ENCODE results near the gene FIZ1. TPM values are rescaled to one million over a fixed set of nuclear protein-coding genes. Genes with fewer than 3 reads are reported as not detected.
A peak's percentile ranks its signal among the peaks of the same experiment; 100 is the strongest.

The FIZ1 gene
- total and polyA plus RNA-seq, 2 experiments from 2014 or later: 2.3 to 3.4 TPM

- Histone ChIP-seq H3K79me2 (ENCODE audit: insufficient read depth) (no peaks in the 10 kb centered on the region), H3K27me3 (replicated peaks; ENCODE audit: insufficient read depth) (no peaks in the 10 kb centered on the region; the same call in 1 of the 2 replicates), H3K4me3 (no peak overlapping the region), H3K36me3 (ENCODE audit: low read depth) (no peaks in the 10 kb centered on the region), H3F3A (ENCODE audit: insufficient read depth) (no peaks in the 10 kb centered on the region), H3K4me1 (ENCODE audit: insufficient read depth) (no peaks in the 10 kb centered on the region), H3K4me2 (ENCODE audit: unreplicated experiment) (no peak overlapping the region), H3K27ac (no peak overlapping the region), H3K9me3 (ENCODE audit: low read depth) (no peaks in the 10 kb centered on the region), H2AFZ (no peak overlapping the region), H4K20me1 (ENCODE audit: insufficient read depth) (no peaks in the 10 kb centered on the region), H3K9me2 (ENCODE audit: insufficient read depth) (no peaks in the 10 kb centered on the region), H3K9ac (no peak overlapping the region)
- in situ Hi-C loops (cut with MboI): no loop called here
- TF ChIP-seq EZH2phosphoT487 (IDR thresholded peaks at IDR 0.05; ENCODE audit: insufficient read depth, low read depth) (no peak), EZH2 (IDR thresholded peaks at IDR 0.05; ENCODE audit: insufficient read depth, poor library complexity, severe bottlenecking) (no peak)
- no peak for DNase-seq
Observed at GRCh38 chr19:55567708-55568328, 31.5 kb downstream of the FIZ1 start.

DNA sequence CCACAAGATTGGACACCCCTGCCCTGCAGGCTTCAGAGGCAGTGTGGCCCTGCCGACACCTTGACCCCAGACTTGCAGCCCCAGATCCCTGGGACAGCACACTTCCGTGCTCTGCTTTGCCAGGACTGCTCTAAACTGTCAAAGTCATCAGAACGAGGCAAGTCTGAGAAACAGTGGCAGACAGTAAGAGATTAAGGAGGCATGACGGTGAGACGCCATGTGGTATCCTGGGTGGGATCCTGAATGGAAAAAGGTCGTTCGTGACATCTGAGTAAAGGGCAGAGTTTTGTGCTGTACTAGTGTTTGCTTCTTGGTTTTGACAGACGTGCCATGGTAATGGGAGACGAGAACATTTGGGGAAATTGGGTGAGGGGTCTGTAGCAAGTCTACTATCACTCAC, 32.5 kb downstream of the FIZ1 start:
- H3K79me2 ChIP-seq (ENCODE audit: insufficient read depth): no peaks in the 10 kb centered on the region
- DNase-seq: no peak
- WGBS, 2 experiments (ENCODE audit: low coverage in 1 of 2, low lambda C conversion rate in 2 of 2, missing lambda C conversion rate in 2 of 2): 26% methylated on average over 9 of the region's 9 CpGs
- H3K4me3 ChIP-seq: no peak overlapping the region
- no peaks in the 10 kb centered on the region for H3F3A ChIP-seq (ENCODE audit: insufficient read depth)
- TF ChIP-seq EZH2phosphoT487 (IDR thresholded peaks at IDR 0.05; ENCODE audit: insufficient read depth, low read depth) (no peak), EZH2 (IDR thresholded peaks at IDR 0.05; ENCODE audit: insufficient read depth, poor library complexity, severe bottlenecking) (no peak)
- H3K9me3 ChIP-seq (ENCODE audit: low read depth): no peaks in the 10 kb centered on the region
- no peaks in the 10 kb centered on the region for H4K20me1 ChIP-seq (ENCODE audit: insufficient read depth)
- no peaks in the 10 kb centered on the region for H3K9me2 ChIP-seq (ENCODE audit: insufficient read depth)
- H3K4me1 ChIP-seq (ENCODE audit: insufficient read depth): no peaks in the 10 kb centered on the region
- no peak overlapping the region for H3K27ac ChIP-seq
- in situ Hi-C loops (cut with MboI): no loop called here
- H3K4me2 ChIP-seq (ENCODE audit: unreplicated experiment): no peak overlapping the region
- H3K9ac ChIP-seq: no peak overlapping the region
- no peaks in the 10 kb centered on the region; the same call in 1 of the 2 replicates for H3K27me3 ChIP-seq (replicated peaks; ENCODE audit: insufficient read depth)
- H2AFZ ChIP-seq: no peak overlapping the region
- no peaks in the 10 kb centered on the region for H3K36me3 ChIP-seq (ENCODE audit: low read depth)

DNA sequence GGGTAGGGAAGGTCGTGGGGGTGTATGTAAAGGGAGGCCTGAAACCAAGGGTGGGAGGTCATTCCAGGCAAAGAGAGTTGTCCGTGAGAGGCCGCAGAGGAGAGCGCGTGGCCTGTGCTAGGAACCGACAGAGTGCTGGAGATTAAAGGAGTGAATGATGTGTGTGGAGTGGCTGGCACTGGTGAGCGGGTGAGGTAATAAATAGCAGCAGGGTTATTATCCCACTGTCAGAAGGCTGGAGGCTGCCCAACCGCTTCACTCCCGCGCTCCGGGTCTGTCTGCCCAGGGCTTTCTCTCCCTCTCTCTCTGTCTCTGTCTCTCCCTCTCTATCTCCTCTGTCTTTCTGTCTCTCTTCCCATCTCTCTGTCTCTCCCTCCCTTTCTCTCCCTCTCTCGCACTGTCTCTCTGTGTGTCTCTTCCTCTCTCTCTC, 36.0 kb downstream of the FIZ1 start:
- whole genome bisulfite sequencing, 2 experiments (ENCODE audit: low coverage in 1 of 2, low lambda C conversion rate in 2 of 2, missing lambda C conversion rate in 2 of 2): 14 to 15% methylated on average over 8 to 12 of the region's 12 CpGs
- Histone ChIP-seq H3K4me2 (ENCODE audit: unreplicated experiment) (no peak overlapping the region), H4K20me1 (ENCODE audit: insufficient read depth) (no peaks in the 10 kb centered on the region), H3K9me3 (ENCODE audit: low read depth) (no peaks in the 10 kb centered on the region), H3K9me2 (ENCODE audit: insufficient read depth) (no peaks in the 10 kb centered on the region), H3K4me1 (ENCODE audit: insufficient read depth) (no peaks in the 10 kb centered on the region), H3F3A (ENCODE audit: insufficient read depth) (no peaks in the 10 kb centered on the region), H2AFZ (no peak overlapping the region), H3K27ac (no peak overlapping the region), H3K79me2 (ENCODE audit: insufficient read depth) (no peaks in the 10 kb centered on the region), H3K9ac (no peak overlapping the region), H3K27me3 (replicated peaks; ENCODE audit: insufficient read depth) (no peaks in the 10 kb centered on the region; the same call in 1 of the 2 replicates), H3K36me3 (ENCODE audit: low read depth) (no peaks in the 10 kb centered on the region), H3K4me3 (no peak overlapping the region)
- in situ Hi-C loops (cut with MboI): no loop called here
- peak; percentile 60 for DNase-seq
- TF ChIP-seq EZH2 (IDR thresholded peaks at IDR 0.05; ENCODE audit: insufficient read depth, poor library complexity, severe bottlenecking): no peak
- no peak for TF ChIP-seq EZH2phosphoT487 (IDR thresholded peaks at IDR 0.05; ENCODE audit: insufficient read depth, low read depth)

DNA sequence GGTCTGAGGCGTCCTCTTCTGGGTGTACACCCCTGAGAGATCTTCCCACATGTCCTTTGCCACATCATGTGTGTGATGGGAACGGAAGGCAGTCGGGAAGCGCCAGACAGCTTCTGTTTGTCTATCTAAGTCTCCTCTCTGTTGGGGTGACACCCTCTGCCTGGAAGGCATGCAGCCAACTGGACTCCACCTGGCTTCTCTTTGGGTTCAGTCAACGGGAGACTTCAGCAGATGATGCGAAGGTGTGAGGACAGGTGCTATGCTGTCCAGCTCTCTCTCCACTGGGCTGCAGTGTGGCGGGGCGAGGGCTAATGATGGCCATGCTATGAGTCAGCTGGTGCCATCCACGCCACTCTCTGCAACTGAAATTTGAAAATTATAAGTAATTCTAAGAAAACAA, 39.6 kb downstream of the FIZ1 start:
- Histone ChIP-seq H3K4me1 (ENCODE audit: insufficient read depth) (no peaks in the 10 kb centered on the region), H3K27ac (no peak overlapping the region), H3K4me3 (no peak overlapping the region), H3K27me3 (replicated peaks; ENCODE audit: insufficient read depth) (no peaks in the 10 kb centered on the region; the same call in 1 of the 2 replicates), H4K20me1 (ENCODE audit: insufficient read depth) (no peaks in the 10 kb centered on the region), H3K79me2 (ENCODE audit: insufficient read depth) (no peaks in the 10 kb centered on the region), H3K9me2 (ENCODE audit: insufficient read depth) (no peaks in the 10 kb centered on the region), H3F3A (ENCODE audit: insufficient read depth) (no peaks in the 10 kb centered on the region), H2AFZ (no peak overlapping the region), H3K9ac (no peak overlapping the region), H3K36me3 (ENCODE audit: low read depth) (no peaks in the 10 kb centered on the region), H3K9me3 (ENCODE audit: low read depth) (no peaks in the 10 kb centered on the region), H3K4me2 (ENCODE audit: unreplicated experiment) (no peak overlapping the region)
- in situ Hi-C loops (cut with MboI): no loop called here
- TF ChIP-seq EZH2 (IDR thresholded peaks at IDR 0.05; ENCODE audit: insufficient read depth, poor library complexity, severe bottlenecking) (no peak), EZH2phosphoT487 (IDR thresholded peaks at IDR 0.05; ENCODE audit: insufficient read depth, low read depth) (no peak)
- no peak for DNase-seq
- 51 to 59% methylated on average over 8 to 9 of the region's 9 CpGs for WGBS, 2 experiments (ENCODE audit: low coverage in 1 of 2, low lambda C conversion rate in 2 of 2, missing lambda C conversion rate in 2 of 2)

All from GM23248 (cell line).